MV-4-11 (cell line): Measurements from ENCODE around the gene RBP4.
A peak's percentile ranks its signal among the peaks of the same experiment; 100 is the strongest.
"Not testable (repeated sequence)": the region's sequence is repeated elsewhere in the genome, so short reads cannot be mapped to it uniquely, and the experiment has no call there.

Experiments used
- DNase-seq: peaks from one replicate; lab custom pipeline; 2025; lab: John Stamatoyannopoulos, UW

RBP4 gene

GRCh38 chr10:93566435-93567276 lies 34.4 kb downstream of the RBP4 start, which contains the start of gene FFAR4:
FFAR4 (plus strand) TSS chr10:93566665; CDS start chr10:93566721, 56 bp downstream.
- peak; percentile 67 for DNase-seq

- peak; percentile 74 for DNase-seq
These were observed 35.6 kb downstream of the RBP4 start for GRCh38 chr10:93565446-93565845.

GRCh38 chr10:93560541-93560940 lies 40.5 kb downstream of the RBP4 start:
- DNase-seq = no peak

- no peak for DNase-seq
These were observed 41.5 kb downstream of the RBP4 start for GRCh38 chr10:93559490-93559889.

GRCh38 chr10:93554760-93555432 lies 46.1 kb downstream of the RBP4 start:
- DNase-seq = peak; percentile 72

GRCh38 chr10:93554316-93554663 lies 46.7 kb downstream of the RBP4 start:
- DNase-seq = no peak

- DNase-seq = no peak
These were observed 47.3 kb downstream of the RBP4 start for GRCh38 chr10:93553482-93554315.

- no peak for DNase-seq
These were observed 48.3 kb downstream of the RBP4 start for GRCh38 chr10:93552780-93553179.

GRCh38 chr10:93550606-93551005 lies 50.4 kb downstream of the RBP4 start:
- no peak for DNase-seq

- no peak for DNase-seq
These were observed 52.5 kb downstream of the RBP4 start for GRCh38 chr10:93548376-93549071.

- DNase-seq = no peak
These were observed 53.5 kb downstream of the RBP4 start for GRCh38 chr10:93547522-93547921.

- DNase-seq = not testable (repeated sequence)
These were observed 54.0 kb downstream of the RBP4 start for GRCh38 chr10:93546995-93547394.

- no peak for DNase-seq
These were observed 58.7 kb downstream of the RBP4 start for GRCh38 chr10:93542358-93542791.
